DND-41 (cell line): ENCODE results near the gene INPP4A.

Source experiments
- CTCF ChIP-seq: IDR thresholded peaks from 2 replicates; pipeline ENCODE4 v1.5.1; 2012; ENCODE audit warnings: borderline replicate concordance, low read length, moderate library complexity, mild to moderate bottlenecking; ENCODE audit not compliant: poor library complexity, severe bottlenecking; ENCODE audit errors: extremely low read depth
- EZH2 ChIP-seq: IDR thresholded peaks from 3 replicates; pipeline ENCODE4 v1.6.1; 2012; ENCODE audit warnings: borderline replicate concordance, low read depth, mild to moderate bottlenecking, moderate library complexity, low read length, inconsistent platforms; ENCODE audit not compliant: severe bottlenecking

DNA sequence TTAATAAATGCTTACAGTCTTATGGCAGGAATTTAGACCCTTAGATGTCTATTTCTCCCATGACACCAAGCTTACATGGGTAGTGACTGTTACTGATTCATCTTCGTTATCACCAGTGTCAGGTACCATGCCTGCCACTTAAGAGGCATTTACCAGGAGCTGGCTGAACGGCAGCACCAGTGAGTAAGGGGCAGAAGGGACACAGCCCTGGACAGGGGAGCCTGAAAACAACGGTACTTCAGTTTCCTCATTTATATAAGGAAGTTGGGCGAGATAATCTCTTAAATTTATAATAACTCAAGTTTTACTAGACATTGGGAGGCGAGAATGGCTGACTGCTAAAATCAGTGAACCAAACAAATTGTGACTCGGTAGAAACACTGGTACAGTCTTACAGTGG is 162.4 kb downstream of the INPP4A start:
- TF ChIP-seq CTCF (no peak), EZH2 (no peak)
